AG09309 (cell line): ENCODE results near the gene PSTPIP1.

Experiments used
- DNase-seq: peaks from one replicate; pipeline ENCODE4 v3.0.0-alpha.2; 2010; ENCODE audit warnings: low read depth
- H3K4me3 ChIP-seq: 2 replicates; pipeline ENCODE4 v1.5.1; 2011; ENCODE audit warnings: mild to moderate bottlenecking, low read depth, low read length, moderate library complexity; ENCODE audit not compliant: control insufficient read depth
- TF ChIP-seq, protein P1 (sequence below): IDR thresholded peaks from 2 replicates; pipeline ENCODE4 v1.5.1; 2011; ENCODE audit warnings: mild to moderate bottlenecking, low read depth, low read length, inconsistent platforms; ENCODE audit not compliant: insufficient read depth, control insufficient read depth; ENCODE audit errors: missing control alignments

PSTPIP1 gene

DNA sequence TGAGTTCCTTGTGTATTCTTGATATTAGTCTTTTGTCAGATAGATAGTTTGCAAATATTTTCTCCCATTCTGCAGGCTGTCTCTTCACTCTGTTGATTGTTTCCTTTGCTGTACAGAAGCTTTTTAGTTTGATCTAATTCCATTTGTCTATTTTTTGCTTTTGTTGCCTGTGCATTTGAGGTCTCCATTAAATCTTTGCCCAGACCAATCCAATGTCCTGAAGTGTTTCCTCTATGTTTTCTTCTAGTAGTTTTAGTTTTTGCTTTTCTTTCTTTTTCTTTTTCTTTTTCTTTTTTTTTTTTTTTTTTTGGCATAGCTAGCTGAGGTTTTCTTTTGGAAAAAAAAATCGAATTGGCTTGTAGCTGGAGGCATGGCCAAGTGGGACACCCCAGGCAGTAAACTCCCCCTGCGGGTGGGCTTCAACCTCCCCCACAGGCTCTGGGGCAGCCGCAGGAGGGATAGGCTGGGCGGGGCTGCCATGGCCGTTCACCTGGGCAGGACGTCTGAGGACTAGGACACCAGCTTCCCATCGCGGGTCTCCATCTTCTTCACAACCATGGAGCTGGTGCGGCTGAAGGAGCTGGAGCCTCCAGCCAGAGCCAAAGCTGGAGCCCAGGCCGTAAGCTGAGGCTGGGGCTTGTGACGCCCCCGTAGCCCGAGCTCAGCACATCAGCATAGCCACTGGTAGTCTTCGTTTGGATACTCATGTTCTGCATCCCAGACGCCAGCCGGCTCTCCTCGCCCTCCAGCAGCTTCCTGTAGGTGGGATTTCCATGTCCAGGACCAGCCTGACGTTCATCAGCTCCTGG is 16.2 kb upstream of the PSTPIP1 start:
- TF ChIP-seq, protein P1, sequence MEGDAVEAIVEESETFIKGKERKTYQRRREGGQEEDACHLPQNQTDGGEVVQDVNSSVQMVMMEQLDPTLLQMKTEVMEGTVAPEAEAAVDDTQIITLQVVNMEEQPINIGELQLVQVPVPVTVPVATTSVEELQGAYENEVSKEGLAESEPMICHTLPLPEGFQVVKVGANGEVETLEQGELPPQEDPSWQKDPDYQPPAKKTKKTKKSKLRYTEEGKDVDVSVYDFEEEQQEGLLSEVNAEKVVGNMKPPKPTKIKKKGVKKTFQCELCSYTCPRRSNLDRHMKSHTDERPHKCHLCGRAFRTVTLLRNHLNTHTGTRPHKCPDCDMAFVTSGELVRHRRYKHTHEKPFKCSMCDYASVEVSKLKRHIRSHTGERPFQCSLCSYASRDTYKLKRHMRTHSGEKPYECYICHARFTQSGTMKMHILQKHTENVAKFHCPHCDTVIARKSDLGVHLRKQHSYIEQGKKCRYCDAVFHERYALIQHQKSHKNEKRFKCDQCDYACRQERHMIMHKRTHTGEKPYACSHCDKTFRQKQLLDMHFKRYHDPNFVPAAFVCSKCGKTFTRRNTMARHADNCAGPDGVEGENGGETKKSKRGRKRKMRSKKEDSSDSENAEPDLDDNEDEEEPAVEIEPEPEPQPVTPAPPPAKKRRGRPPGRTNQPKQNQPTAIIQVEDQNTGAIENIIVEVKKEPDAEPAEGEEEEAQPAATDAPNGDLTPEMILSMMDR = no peak
- DNase-seq = no peak
- H3K4me3 ChIP-seq = no peak overlapping the region

DNA sequence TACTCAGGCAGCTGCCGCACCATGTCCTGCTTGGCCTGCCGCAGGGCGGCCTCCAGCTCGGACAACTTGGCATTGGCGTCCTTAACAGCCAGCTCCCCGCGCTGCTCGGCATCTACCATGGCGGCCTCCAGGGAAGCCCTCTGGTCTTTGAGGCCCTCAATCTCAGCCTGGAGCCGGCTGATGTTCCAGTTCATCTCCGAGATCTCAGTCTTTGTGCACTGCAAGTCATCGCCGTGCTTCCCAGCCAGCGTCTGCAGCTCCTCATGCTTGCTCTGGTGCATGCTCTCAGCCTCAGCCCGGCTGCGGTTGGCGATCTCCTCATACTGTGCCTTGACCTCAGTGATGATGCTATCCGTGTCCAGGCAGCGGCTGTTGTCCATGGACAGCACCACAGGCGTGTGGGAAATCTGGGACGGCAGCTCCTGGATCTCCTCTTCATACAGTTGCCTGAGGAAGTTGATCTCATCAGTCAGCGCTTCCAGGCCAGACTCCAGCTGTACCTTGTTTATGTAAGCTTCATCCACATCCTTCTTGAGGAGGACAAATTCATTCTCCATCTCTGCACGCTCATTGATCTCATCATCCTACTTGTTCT is 15.5 kb upstream of the PSTPIP1 start:
- TF ChIP-seq, protein P1 = no peak
- no peak overlapping the region for H3K4me3 ChIP-seq
- no peak for DNase-seq

GRCh38 chr15:76979996-76980520 is 14.9 kb upstream of the PSTPIP1 start:
- no peak overlapping the region for H3K4me3 ChIP-seq
- TF ChIP-seq, protein P1 = no peak
- no peak for DNase-seq

DNA sequence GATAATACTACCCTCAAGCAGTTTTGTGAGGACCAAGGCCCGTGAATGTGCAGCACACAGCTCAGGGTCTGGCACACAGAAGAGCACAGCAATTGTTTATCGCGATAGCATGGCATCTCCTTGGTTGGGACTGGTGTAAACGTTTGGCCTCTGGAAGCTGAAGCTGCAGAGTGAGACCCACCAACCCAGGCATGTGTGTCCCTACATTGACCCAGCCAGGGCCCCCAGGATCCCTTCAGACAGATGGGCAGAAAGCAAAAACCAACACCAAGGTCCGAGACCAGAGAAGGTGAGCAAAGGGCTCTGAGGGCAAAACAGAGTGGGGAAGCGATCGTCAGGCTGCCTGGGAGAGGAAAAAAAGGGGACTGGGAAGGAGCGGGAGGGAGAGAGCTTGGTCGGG is 12.6 kb upstream of the PSTPIP1 start:
- no peak for DNase-seq
- no peak overlapping the region for H3K4me3 ChIP-seq
- TF ChIP-seq, protein P1 = no peak

DNA sequence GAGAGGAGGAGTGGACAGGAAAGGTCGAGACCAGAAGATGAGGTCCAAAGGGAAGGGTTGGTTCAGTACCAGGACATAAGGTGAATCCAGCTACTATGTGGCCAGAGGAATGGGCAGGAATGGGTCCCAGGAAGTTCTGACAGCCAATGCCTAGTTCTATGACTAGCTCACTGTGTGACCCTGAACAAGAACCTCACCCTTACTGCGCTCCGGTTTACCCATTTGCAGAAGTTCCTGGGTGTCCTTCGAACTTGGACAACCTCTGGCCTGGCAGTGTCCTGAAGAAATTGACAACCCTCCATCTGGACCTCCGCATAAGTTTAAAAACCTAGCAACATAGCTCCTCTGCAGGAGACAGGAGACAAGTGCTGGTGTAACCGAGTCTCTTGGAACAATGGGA is 12.2 kb upstream of the PSTPIP1 start:
- DNase-seq = no peak
- TF ChIP-seq, protein P1 = no peak
- no peak overlapping the region for H3K4me3 ChIP-seq

DNA sequence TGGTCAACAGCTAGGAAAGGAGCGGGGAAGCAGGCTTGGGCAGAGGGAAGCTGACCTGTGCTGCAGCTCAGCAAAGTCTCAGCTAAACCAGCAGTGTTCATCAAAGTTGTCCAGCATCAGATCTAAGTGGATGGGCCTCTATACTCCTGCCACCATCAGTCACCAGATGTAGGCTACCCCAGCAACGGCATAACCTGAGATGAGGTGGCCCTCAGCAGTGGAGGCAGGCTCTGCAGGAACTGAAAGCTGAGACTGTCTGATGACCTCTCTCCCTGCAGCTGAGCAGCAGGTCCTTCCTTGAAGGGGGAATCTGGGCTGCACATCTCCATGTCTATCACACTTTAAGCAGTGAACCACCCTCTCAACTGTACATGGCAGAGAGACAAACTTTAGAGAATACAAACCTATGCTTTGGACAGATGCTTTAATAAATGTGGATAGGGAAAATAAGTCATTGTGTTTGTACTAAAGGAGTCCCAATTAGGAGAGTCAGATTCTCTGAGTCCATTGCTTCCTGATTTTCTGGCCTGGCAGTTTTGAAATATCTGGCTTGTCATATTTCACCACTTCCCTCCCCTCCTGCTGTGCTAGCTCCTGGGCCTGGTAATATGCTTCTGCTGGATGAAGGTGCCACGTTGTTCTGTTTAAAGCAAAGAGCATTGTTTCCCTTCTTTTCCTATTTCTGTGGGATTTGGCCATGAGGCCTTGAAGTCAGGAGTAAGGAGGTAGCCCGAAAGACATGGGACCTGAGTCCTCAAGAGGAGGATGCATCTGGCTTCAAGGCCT is 11.1 kb upstream of the PSTPIP1 start:
- TF ChIP-seq, protein P1 = no peak
- no peak for DNase-seq
- H3K4me3 ChIP-seq = no peak overlapping the region
